Activated T-cell treated with anti-CD3 and anti-CD28 coated beads, Interleukin-2, amount 50 U/mL, for 72 hours (primary cell): ENCODE results near the gene CCNJL. TPM values are rescaled to one million over a fixed set of nuclear protein-coding genes. Genes with fewer than 3 reads are reported as not detected.
A peak's percentile ranks its signal among the peaks of the same experiment; 100 is the strongest.
"Not testable (repeated sequence)": the region's sequence is repeated elsewhere in the genome, so short reads cannot be mapped to it uniquely, and the experiment has no call there.

Experiments used
- ATAC-seq, 2 donors: fragments of 150-1000 bp; cut with Tn5 transposase; replicated peaks in 1 of 2; 2 replicates each; pipeline ENCODE4 v1.10.0; 2021; ENCODE audit warnings: moderate library complexity in 2 of 2, mild to moderate bottlenecking in 1 of 2
- DNase-seq, 2 donors: peaks; one replicate each; pipeline ENCODE4 v3.0.0; 2021 to 2022; ENCODE audit warnings: mixed read lengths in 1 of 2
- H3K27ac Mint-ChIP-seq: one replicate; pipeline ENCODE4 v1.8.0; 2022; ENCODE audit warnings: mild to moderate bottlenecking, moderate library complexity, mixed read lengths
- H3K27me3 Mint-ChIP-seq: one replicate; pipeline ENCODE4 v1.8.0; 2022; ENCODE audit warnings: low read depth, mixed read lengths
- H3K36me3 Mint-ChIP-seq, 2 donors: one replicate each; pipeline ENCODE4 v1.8.0; 2022; ENCODE audit warnings: mixed read lengths in 2 of 2, mild to moderate bottlenecking in 1 of 2; ENCODE audit not compliant: insufficient read depth in 2 of 2
- H3K4me1 Mint-ChIP-seq: one replicate; pipeline ENCODE4 v1.8.0; 2022; ENCODE audit warnings: low read depth, mixed read lengths
- H3K4me3 Mint-ChIP-seq, 2 donors: one replicate each; pipeline ENCODE4 v1.8.0; 2022; ENCODE audit warnings: mild to moderate bottlenecking in 2 of 2, mixed read lengths in 2 of 2, moderate library complexity in 2 of 2
- H3K9me3 Mint-ChIP-seq, 2 donors: one replicate each; pipeline ENCODE4 v1.8.0; 2022; ENCODE audit warnings: mixed read lengths in 2 of 2
- total RNA-seq, 2 donors: library from RNA; stranded (reverse); gene quantifications; one replicate each; pipeline ENCODE4 v1.2.3, GENCODE V29; 2022

Gene CCNJL
- total RNA-seq, 2 donors from 2014 or later: not detected

DNA sequence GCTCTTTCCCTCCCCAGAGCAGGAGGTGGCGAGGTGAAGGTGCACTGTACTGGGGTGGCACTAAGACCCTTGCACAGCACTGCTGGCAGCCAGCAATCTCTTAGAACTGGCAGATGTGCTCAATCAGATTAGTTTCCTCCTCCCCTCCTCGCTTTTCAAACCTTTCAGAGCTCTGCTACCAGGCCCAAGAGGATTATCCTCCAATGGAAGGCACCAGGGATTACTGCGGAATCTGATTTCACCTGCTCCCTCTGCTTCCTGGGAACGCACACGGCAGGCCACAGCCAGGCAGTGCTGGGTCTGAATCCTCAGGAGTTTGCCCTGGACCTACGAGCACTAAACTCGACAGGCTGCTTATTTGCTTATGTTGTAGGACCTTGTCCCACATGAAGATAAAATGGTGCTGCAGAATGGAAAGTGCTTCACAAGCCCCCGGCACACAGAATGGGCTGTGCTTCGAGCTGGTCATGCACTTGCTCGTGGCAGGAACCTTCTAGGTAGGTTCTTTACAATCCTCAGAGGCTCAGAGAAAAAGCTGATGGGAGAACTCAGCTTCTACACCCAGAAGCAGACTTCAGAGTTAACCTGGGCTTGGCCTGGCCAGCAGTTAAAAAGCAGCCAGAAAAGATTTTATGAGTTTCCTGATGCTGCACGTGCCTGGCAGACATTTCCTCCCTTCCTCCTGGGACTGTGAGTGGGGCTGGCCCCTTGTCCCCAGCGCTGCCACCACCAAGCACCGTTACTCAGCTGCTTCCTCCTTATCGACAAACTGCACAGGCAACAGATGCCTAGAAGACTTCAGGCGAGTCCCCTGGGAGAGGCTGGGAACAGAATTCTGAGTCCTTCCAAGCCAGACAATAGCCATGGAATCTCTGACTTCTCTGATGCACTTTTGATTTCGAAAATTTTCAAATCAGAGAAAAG is 50.0 kb downstream of the CCNJL start:
- Mint-ChIP-seq H3K27ac (no peak overlapping the region), H3K4me3 (no peak overlapping the region)
- no peak for ATAC-seq

GRCh38 chr5:160260881-160261815 is 51.2 kb downstream of the CCNJL start:
- H3K27ac Mint-ChIP-seq: no peak overlapping the region
- peaks cover 23% of the 10 kb centered on the region for H3K27me3 Mint-ChIP-seq
- ATAC-seq (peak in 1 of 2 donors; percentile 7), DNase-seq (no peak)
- H3K4me3 Mint-ChIP-seq: no peak overlapping the region
- no peaks in the 10 kb centered on the region for H3K9me3 Mint-ChIP-seq
- H3K36me3 Mint-ChIP-seq: no peaks in the 10 kb centered on the region
- no peaks in the 10 kb centered on the region for H3K4me1 Mint-ChIP-seq

More for the DNA sequence above, 50.0 kb downstream of the CCNJL start:
- DNase-seq: no peak
- Mint-ChIP-seq H3K36me3 (no peaks in the 10 kb centered on the region), H3K4me1 (no peaks in the 10 kb centered on the region), H3K9me3 (no peaks in the 10 kb centered on the region), H3K27me3 (peaks cover 23% of the 10 kb centered on the region)

DNA sequence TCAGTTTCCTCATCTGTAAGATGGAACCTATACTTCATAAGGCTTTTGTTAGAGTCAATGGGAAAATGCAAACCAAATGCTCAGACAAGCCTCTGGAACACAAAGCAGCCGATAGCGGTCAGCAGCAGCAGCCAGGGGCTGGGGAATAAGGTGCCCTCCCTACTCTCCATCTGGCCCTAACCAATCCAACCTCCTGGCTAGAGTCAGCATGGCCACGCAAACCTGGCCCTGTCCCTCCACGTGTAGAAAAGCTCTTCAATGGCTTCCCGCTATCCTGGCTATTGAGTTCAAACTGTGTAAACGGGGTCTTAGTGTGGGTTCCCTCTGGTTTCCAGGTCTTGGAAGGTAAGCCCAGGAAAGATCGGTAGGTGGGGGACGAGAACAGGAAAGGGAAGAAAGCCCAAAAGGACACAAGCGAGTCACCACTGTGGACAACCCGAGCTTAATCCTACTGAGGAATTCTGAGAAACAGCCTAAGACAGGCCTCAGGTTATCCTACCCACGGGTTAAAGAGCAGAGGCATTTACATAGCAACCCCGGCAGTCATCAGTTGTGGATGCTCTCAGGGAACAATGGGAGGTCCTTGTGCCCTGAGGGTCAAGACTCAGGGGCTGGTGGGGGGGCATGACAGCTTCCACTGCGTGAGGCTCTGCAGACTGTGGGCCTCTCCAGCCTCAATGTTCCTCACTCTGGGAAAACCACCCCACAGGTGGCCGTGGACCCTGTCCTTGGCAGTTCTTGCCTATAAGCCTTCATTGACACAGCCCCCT is 52.2 kb downstream of the CCNJL start:
- Mint-ChIP-seq H3K4me3 (no peak overlapping the region), H3K36me3 (no peaks in the 10 kb centered on the region), H3K9me3 (no peaks in the 10 kb centered on the region), H3K27me3 (peaks cover 23% of the 10 kb centered on the region), H3K4me1 (no peaks in the 10 kb centered on the region), H3K27ac (no peak overlapping the region)
- DNase-seq (no peak), ATAC-seq (no peak)

DNA sequence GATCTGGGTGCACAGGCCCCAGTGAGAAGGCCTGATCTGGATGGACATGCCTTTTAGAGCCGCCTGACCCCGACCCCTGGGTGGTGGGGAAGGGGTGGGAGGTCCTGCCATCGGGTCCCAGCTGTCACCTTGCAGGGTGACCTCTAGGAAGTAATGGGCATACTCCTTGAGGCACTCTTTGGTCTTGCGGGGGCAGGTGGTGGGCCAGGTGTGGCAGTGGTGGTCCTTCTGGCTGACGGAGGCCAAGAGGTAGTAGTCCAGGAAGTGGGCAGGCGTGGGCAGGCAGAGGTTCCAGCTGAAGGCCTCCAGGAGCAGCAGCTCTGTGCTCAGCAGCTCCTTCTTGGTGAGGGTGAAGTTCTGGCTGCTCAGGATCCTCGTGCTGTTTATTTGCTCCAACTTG is 53.0 kb downstream of the CCNJL start:
- no peaks in the 10 kb centered on the region for H3K36me3 Mint-ChIP-seq
- H3K4me3 Mint-ChIP-seq: no peak overlapping the region
- no peak overlapping the region for H3K27ac Mint-ChIP-seq
- H3K9me3 Mint-ChIP-seq: no peaks in the 10 kb centered on the region
- ATAC-seq (no peak), DNase-seq (no peak)
- peaks cover 23% of the 10 kb centered on the region for H3K27me3 Mint-ChIP-seq
- no peaks in the 10 kb centered on the region for H3K4me1 Mint-ChIP-seq

- ATAC-seq (no peak), DNase-seq (no peak)
- H3K4me1 Mint-ChIP-seq: no peaks in the 10 kb centered on the region
- no peaks in the 10 kb centered on the region for H3K9me3 Mint-ChIP-seq
- H3K4me3 Mint-ChIP-seq: no peak overlapping the region
- H3K36me3 Mint-ChIP-seq: no peaks in the 10 kb centered on the region
- H3K27me3 Mint-ChIP-seq: no peaks in the 10 kb centered on the region
- no peak overlapping the region for H3K27ac Mint-ChIP-seq
Observed at GRCh38 chr5:160254706-160255105, 57.7 kb downstream of the CCNJL start.

GRCh38 chr5:160253441-160253840 is 58.9 kb downstream of the CCNJL start:
- H3K4me1 Mint-ChIP-seq: no peaks in the 10 kb centered on the region
- DNase-seq: no peak
- H3K27me3 Mint-ChIP-seq: no peaks in the 10 kb centered on the region
- no peak overlapping the region for H3K4me3 Mint-ChIP-seq
- no peak overlapping the region for H3K27ac Mint-ChIP-seq
- no peak for ATAC-seq
- H3K9me3 Mint-ChIP-seq: no peaks in the 10 kb centered on the region
- no peaks in the 10 kb centered on the region for H3K36me3 Mint-ChIP-seq

DNA sequence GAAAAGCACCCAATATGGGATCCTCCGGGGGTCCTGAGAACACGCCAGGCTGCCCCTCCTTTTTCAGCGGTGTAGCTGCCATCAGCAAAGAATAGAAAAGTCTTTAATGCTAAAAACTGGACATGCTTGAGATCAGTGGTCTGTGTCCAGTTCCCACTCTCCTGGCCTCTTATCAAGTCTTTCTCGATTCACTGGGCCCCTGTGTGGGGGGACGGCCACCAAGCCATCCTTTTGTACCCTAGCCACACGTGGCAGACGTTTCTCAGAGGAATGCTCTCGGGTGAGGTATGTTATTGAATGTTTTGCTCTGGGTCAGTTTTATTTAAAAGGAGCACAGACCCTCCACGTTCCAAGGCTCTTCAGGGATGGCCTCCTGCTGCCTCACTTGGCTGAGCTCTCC is 59.4 kb downstream of the CCNJL start:
- Mint-ChIP-seq H3K9me3 (no peaks in the 10 kb centered on the region), H3K4me1 (no peaks in the 10 kb centered on the region), H3K27ac (no peak overlapping the region), H3K4me3 (no peak overlapping the region), H3K27me3 (no peaks in the 10 kb centered on the region), H3K36me3 (no peaks in the 10 kb centered on the region)
- ATAC-seq (no peak), DNase-seq (no peak)

DNA sequence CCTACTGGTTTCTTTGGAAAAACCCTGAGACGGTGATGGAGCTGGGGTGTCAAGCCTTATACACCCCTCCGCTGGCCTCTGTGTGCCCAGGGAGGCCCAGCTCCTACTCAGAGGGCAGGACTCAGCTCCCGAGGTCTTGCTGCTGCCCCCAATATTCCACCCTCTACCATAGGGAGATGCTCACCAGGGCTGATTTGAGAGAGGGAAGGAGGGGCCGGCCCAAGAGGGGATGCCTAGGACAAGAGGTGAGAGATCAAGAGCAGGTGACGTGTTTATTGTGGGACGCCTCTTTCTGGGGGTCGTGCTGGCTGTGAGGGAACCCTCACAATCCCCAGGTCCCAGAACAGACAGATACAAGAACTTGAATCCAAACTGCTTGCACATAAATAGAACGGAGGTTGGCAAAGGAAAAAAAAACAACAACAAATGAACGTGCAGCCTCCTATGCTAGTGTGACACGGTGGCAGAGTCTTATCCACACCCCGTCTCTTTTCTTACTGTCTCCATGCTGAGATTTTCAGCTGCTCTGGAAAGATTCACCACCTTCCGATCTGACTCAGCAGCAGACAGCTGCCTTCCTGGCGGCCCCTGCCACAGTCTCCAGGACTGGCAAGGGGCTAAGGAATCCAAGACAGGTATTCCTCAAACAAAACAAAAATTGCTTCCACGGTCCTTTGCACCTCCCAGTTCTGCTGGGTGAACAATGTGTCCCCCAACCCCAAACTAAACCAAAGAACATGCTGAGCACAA is 60.8 kb downstream of the CCNJL start:
- H3K36me3 Mint-ChIP-seq: no peaks in the 10 kb centered on the region
- no peaks in the 10 kb centered on the region for H3K9me3 Mint-ChIP-seq
- no peaks in the 10 kb centered on the region for H3K4me1 Mint-ChIP-seq
- H3K27me3 Mint-ChIP-seq: no peaks in the 10 kb centered on the region
- H3K4me3 Mint-ChIP-seq: no peak overlapping the region
- DNase-seq (no peak), ATAC-seq (no peak)
- no peak overlapping the region for H3K27ac Mint-ChIP-seq

DNA sequence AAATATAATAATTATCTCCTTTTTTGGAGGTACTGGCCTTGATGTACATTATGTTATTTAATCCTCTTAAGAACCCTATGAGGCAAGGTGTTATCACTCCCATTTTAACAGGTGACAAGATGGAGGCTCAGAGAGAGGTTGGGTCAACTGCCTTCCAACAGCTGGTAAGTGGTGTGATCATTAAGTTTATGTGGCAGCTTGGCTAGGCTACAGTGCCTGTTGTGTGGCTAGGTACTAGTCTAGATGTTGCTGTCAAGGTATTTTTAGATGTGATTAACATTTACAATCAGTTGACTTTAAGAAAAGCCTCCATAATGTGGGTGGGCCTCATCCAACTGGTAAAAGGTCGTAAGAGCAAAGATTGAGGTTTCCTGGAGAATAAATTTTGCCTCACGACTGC is 61.5 kb downstream of the CCNJL start:
- no peaks in the 10 kb centered on the region for H3K4me1 Mint-ChIP-seq
- no peaks in the 10 kb centered on the region for H3K27me3 Mint-ChIP-seq
- no peak overlapping the region for H3K4me3 Mint-ChIP-seq
- no peaks in the 10 kb centered on the region for H3K9me3 Mint-ChIP-seq
- DNase-seq (no peak), ATAC-seq (no peak)
- no peak overlapping the region for H3K27ac Mint-ChIP-seq
- no peaks in the 10 kb centered on the region for H3K36me3 Mint-ChIP-seq

DNA sequence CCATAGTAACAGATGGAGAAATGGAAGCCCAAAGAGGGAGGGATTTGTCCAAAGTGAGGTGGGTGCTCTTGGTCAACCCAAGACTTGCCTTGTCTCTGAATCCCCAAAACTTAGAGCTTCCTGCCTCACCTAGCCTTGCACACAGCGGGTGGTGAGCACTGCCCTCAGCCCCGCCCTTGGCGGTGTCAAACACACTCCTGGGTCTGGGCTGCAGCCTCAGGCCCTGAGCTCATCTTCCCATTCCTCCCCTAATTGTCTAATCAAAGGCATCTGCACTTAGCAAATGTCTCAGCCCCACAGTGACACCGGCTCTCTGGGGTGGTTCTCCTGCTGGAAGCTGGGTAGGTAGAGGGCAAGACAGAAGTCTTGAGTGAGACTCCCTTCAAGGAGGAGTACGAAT is 62.1 kb downstream of the CCNJL start:
- H3K4me1 Mint-ChIP-seq: no peaks in the 10 kb centered on the region
- DNase-seq (no peak), ATAC-seq (no peak)
- H3K36me3 Mint-ChIP-seq: no peaks in the 10 kb centered on the region
- H3K4me3 Mint-ChIP-seq: no peak overlapping the region
- no peaks in the 10 kb centered on the region for H3K9me3 Mint-ChIP-seq
- no peaks in the 10 kb centered on the region for H3K27me3 Mint-ChIP-seq
- no peak overlapping the region for H3K27ac Mint-ChIP-seq

DNA sequence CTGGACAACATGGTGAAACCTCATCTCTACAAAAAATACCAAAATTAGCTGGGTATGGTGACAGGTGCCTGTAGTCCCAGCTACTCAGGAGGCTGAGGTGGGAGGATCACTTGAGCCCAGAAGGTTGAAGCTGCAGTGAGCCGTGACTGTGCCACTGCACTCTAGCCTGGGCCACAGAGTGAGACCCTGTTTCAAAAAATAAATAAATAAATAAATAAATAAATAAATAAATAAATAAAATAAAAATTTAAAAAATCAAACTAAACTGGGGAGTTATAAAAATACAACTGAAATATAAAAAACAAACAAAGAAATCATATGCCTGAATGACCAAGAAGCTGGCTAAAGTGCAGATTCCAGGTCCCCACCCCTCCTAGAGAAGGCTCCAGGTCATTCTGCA is 62.8 kb downstream of the CCNJL start:
- H3K4me1 Mint-ChIP-seq, H3K27me3 Mint-ChIP-seq, H3K27ac Mint-ChIP-seq, H3K36me3 Mint-ChIP-seq, DNase-seq, ATAC-seq, H3K9me3 Mint-ChIP-seq, H3K4me3 Mint-ChIP-seq: not testable (repeated sequence)

DNA sequence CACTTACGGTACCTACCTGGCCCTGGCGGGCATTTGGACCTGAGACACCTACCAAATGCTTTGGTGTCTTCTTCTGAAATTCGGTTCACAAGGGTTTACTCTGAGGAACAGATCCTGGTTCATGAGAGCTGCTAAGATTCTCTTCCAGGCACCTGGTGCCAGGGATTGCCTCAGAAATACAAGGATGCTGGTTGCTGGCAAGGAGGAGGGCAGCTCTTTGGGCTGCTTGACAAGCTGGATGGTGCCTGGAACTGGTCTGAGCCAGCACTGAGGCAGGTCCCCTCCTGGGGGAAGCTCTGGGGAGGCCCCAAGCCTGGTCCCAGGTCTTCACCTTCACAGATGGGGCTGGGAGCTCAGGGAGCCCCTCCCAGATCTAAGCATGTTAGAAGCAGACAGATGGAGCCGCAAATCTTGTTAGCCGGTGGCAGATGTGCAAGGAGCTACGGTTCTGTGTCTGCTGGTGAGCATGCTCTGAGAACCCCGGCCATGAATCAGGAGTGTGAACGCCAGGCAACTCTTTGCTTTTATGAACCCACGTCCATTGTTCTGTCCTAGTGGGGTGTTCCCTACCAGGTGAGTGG is 66.8 kb downstream of the CCNJL start:
- Mint-ChIP-seq H3K4me3 (no peak overlapping the region), H3K9me3 (no peaks in the 10 kb centered on the region), H3K4me1 (no peaks in the 10 kb centered on the region), H3K36me3 (no peaks in the 10 kb centered on the region), H3K27me3 (no peaks in the 10 kb centered on the region), H3K27ac (no peak overlapping the region)
- no peak for DNase-seq
- no peak for ATAC-seq
